Breast epithelium (tissue), 4 donors: ENCODE results near the gene HSPB7. TPM values are rescaled to one million over a fixed set of nuclear protein-coding genes. Genes with fewer than 3 reads are reported as not detected.
"Not testable (repeated sequence)": the region's sequence is repeated elsewhere in the genome, so short reads cannot be mapped to it uniquely, and the experiment has no call there.

Experiments
- DNase-seq, 2 donors: peaks; one replicate each; pipeline ENCODE4 v3.0.0-alpha.2; 2019; ENCODE audit warnings: low spot score in 2 of 2
- H3K27ac ChIP-seq, 2 donors: fragments of 200-600 bp; sonication (generic) in 1 of 2; one replicate each; pipeline ENCODE4 v1.5.1; 2016 to 2019; ENCODE audit warnings: mild to moderate bottlenecking in 1 of 2
- H3K27me3 ChIP-seq, 2 donors: fragments of 200-600 bp; sonication (generic) in 1 of 2; one replicate each; pipeline versions ENCODE4 v1.5.1 to v1.6.0; 2017 to 2019; ENCODE audit warnings: control low read depth in 1 of 2, mild to moderate bottlenecking in 1 of 2
- H3K36me3 ChIP-seq: fragments of 200-600 bp; one replicate; pipeline ENCODE4 v1.5.1; 2019
- H3K4me1 ChIP-seq, 2 donors: fragments of 200-600 bp; sonication (generic); one replicate each; pipeline ENCODE4 v1.5.1; 2016 to 2019; ENCODE audit warnings: control low read depth in 1 of 2
- H3K4me3 ChIP-seq, 3 donors: fragments of 200-600 bp; sonication (generic); 1 replicate in 2 of 3; 2 replicates in 1 of 3; pipeline ENCODE4 v1.5.1; 2016 to 2019; ENCODE audit warnings: mild to moderate bottlenecking in 3 of 3, moderate library complexity in 2 of 3
- H3K9me3 ChIP-seq, 2 donors: fragments of 200-600 bp; sonication (generic) in 1 of 2; one replicate each; pipeline ENCODE4 v1.5.1; 2016 to 2019; ENCODE audit warnings: control low read depth in 1 of 2
- POLR2A ChIP-seq: fragments of 450-650 bp; IDR thresholded peaks from one replicate; pipeline ENCODE4 v1.6.1; 2016; ENCODE audit warnings: antibody characterized with exemption, mild to moderate bottlenecking, moderate library complexity
- POLR2AphosphoS5 ChIP-seq, 3 donors: sonication (generic); formaldehyde crosslinking; IDR thresholded peaks; one replicate each; pipeline ENCODE4 v1.6.1; 2017; ENCODE audit warnings: antibody characterized with exemption in 3 of 3
- intact Hi-C: fragments of 100-400 bp; cut with DNase I; formaldehyde crosslinking; loops from one replicate; pipeline ENCODE4 v1.15.1; 2023; ENCODE audit warnings: low total_unique reads
- total RNA-seq, 3 donors: library from RNA; depleted of rRNA; stranded (reverse); fragments of >200 nt; gene quantifications; one replicate each; pipeline ENCODE4 v1.1.0, GENCODE V29; 2016
- TF ChIP-seq, protein P1 (sequence below), 3 donors: fragments of 450-650 bp; IDR thresholded peaks; one replicate each; pipeline ENCODE4 v1.5.1; 2016 to 2017; ENCODE audit warnings: antibody characterized with exemption in 3 of 3, mild to moderate bottlenecking in 3 of 3, moderate library complexity in 3 of 3

Gene HSPB7
- total RNA-seq, 3 donors from 2014 or later = 8.8 to 183 (median 19.0) TPM

- H3K4me1 ChIP-seq = peaks cover 0 to 7% of the 10 kb centered on the region in 2 donors
- TF ChIP-seq POLR2A (no peak), POLR2AphosphoS5 (IDR thresholded peaks at IDR 0.05) (no peak)
- TF ChIP-seq, protein P1, sequence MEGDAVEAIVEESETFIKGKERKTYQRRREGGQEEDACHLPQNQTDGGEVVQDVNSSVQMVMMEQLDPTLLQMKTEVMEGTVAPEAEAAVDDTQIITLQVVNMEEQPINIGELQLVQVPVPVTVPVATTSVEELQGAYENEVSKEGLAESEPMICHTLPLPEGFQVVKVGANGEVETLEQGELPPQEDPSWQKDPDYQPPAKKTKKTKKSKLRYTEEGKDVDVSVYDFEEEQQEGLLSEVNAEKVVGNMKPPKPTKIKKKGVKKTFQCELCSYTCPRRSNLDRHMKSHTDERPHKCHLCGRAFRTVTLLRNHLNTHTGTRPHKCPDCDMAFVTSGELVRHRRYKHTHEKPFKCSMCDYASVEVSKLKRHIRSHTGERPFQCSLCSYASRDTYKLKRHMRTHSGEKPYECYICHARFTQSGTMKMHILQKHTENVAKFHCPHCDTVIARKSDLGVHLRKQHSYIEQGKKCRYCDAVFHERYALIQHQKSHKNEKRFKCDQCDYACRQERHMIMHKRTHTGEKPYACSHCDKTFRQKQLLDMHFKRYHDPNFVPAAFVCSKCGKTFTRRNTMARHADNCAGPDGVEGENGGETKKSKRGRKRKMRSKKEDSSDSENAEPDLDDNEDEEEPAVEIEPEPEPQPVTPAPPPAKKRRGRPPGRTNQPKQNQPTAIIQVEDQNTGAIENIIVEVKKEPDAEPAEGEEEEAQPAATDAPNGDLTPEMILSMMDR (IDR thresholded peaks at IDR 0.05) = no peak
- no peak overlapping the region for H3K4me3 ChIP-seq
- no peaks in the 10 kb centered on the region for H3K27me3 ChIP-seq
- H3K27ac ChIP-seq = no peak overlapping the region
- intact Hi-C loops = no loop called here
- H3K36me3 ChIP-seq = no peaks in the 10 kb centered on the region
- DNase-seq = no peak
- H3K9me3 ChIP-seq = no peaks in the 10 kb centered on the region
Observed at GRCh38 chr1:16064536-16065268, 46.9 kb upstream of the HSPB7 start.

GRCh38 chr1:16063921-16064320, 46.1 kb upstream of the HSPB7 start:
- intact Hi-C loops = no loop called here
- no peaks in the 10 kb centered on the region for H3K36me3 ChIP-seq
- peaks cover 0 to 7% of the 10 kb centered on the region in 2 donors for H3K4me1 ChIP-seq
- H3K9me3 ChIP-seq = no peaks in the 10 kb centered on the region
- H3K27me3 ChIP-seq = no peaks in the 10 kb centered on the region
- no peak overlapping the region for H3K4me3 ChIP-seq
- H3K27ac ChIP-seq = no peak overlapping the region
- TF ChIP-seq POLR2AphosphoS5 (IDR thresholded peaks at IDR 0.05) (no peak), POLR2A (no peak)
- TF ChIP-seq, protein P1 (IDR thresholded peaks at IDR 0.05) = no peak
- no peak for DNase-seq

- intact Hi-C loops = no loop called here
- Histone ChIP-seq H3K9me3 (no peaks in the 10 kb centered on the region), H3K4me3 (no peak overlapping the region), H3K27me3 (no peaks in the 10 kb centered on the region), H3K4me1 (peaks cover 0 to 2% of the 10 kb centered on the region in 2 donors), H3K27ac (no peak overlapping the region), H3K36me3 (no peaks in the 10 kb centered on the region)
- TF ChIP-seq POLR2AphosphoS5 (IDR thresholded peaks at IDR 0.05) = no peak
- TF ChIP-seq, protein P1 (IDR thresholded peaks at IDR 0.05) = no peak
- TF ChIP-seq POLR2A = no peak
- no peak for DNase-seq
Observed at GRCh38 chr1:16063226-16063829, 45.5 kb upstream of the HSPB7 start.

- H3K4me1 ChIP-seq, DNase-seq, H3K4me3 ChIP-seq, H3K36me3 ChIP-seq, intact Hi-C loops, H3K9me3 ChIP-seq, H3K27me3 ChIP-seq, H3K27ac ChIP-seq: not testable (repeated sequence)
Observed at GRCh38 chr1:16062687-16063075, 44.8 kb upstream of the HSPB7 start.

DNA sequence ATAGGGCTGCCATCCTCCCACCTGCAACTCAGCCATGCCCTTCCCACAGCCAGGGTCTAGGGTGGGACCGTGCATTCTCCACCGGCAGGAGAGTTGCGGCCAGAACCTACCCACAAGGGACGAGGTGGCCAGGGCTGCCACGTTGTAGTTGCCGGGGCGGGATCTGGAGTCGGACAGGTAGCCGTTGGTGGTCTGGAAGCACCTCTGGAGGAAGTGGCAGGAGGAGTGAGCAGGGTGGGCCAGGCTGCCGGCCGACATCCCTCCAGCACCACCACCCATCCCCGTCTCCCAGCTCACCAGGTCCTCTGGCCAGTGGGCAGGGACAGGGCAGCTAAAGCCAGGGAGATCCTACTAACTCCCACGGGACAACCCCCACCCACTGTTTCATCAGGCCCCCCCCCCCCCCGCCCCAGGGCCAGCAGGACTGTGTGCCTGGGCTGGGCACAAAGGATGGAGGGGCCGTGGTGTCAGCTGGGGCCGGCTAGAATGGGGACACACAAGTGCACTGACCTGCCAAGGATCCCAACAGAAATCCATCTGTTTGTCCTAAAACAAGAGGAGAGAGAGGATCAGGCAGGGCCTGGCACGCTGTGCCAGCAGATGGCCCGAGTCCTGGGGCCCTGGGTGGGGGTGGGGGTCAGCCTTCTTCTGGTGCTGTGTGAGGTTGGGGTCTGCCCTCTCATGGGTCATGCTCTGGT, 44.3 kb upstream of the HSPB7 start:
- not testable (repeated sequence) for DNase-seq

GRCh38 chr1:16061266-16061665, 43.4 kb upstream of the HSPB7 start:
- TF ChIP-seq, protein P1 (IDR thresholded peaks at IDR 0.05) = no peak
- TF ChIP-seq POLR2AphosphoS5 (IDR thresholded peaks at IDR 0.05) = no peak
- TF ChIP-seq POLR2A = no peak
- no peak for DNase-seq
- H3K9me3 ChIP-seq = no peaks in the 10 kb centered on the region
- H3K27ac ChIP-seq = no peak overlapping the region
- H3K36me3 ChIP-seq = no peaks in the 10 kb centered on the region
- H3K27me3 ChIP-seq = no peaks in the 10 kb centered on the region
- H3K4me1 ChIP-seq = no peaks in the 10 kb centered on the region
- intact Hi-C loops = no loop called here
- no peak overlapping the region for H3K4me3 ChIP-seq

More for the DNA sequence above, 44.3 kb upstream of the HSPB7 start:
- intact Hi-C loops, H3K27ac ChIP-seq, H3K4me1 ChIP-seq, H3K36me3 ChIP-seq, H3K9me3 ChIP-seq, H3K27me3 ChIP-seq, H3K4me3 ChIP-seq: not testable (repeated sequence)

GRCh38 chr1:16058394-16059120, 40.7 kb upstream of the HSPB7 start:
- DNase-seq, H3K4me3 ChIP-seq, intact Hi-C loops, H3K9me3 ChIP-seq, H3K27me3 ChIP-seq, H3K4me1 ChIP-seq, H3K36me3 ChIP-seq, H3K27ac ChIP-seq: not testable (repeated sequence)

- not testable (repeated sequence) for DNase-seq, H3K9me3 ChIP-seq, H3K27me3 ChIP-seq, H3K4me3 ChIP-seq, H3K4me1 ChIP-seq, H3K27ac ChIP-seq, H3K36me3 ChIP-seq
- intact Hi-C loops = loop anchor here (2.0 kb wide), 1 partner anchor 21 kb away; no protein-coding TSS in a partner anchor
Observed at GRCh38 chr1:16057314-16057915, 39.6 kb upstream of the HSPB7 start.
